Activated CD4-positive, alpha-beta T cell treated with anti-CD3 and anti-CD28 coated beads for 24 hours (primary cell): Measurements from ENCODE around the gene CASZ1.

ENCODE experiments used
- DNase-seq, 2 donors: peaks; one replicate each; pipeline ENCODE4 v3.0.0-alpha.2; 2020; ENCODE audit warnings: low read depth in 2 of 2

CASZ1 gene

GRCh38 chr1:10624256-10625050 is 172.0 kb downstream of the CASZ1 start:
- no peak for DNase-seq

DNA sequence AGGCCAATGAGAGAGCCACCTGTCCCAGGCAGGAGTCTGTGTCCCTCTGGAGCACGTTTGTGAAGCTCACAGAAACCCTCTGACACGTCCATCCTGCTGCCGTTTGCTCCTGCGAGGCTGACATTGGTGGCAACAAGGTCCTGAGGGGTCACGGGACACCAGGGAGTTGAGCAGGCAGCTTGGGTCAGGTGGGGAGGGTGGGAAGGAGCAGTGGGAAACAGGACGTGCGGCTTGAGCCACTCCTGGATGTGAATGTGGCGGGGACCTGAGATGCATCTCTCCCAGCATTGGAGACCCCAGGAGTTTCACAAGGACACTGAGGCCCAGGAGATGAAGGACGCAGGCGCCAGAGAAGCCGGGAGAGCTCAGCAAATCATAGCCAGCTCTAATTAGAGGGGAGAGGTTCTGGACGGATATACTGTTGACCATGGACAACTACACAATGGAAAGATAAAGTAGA is 172.7 kb downstream of the CASZ1 start:
- no peak for DNase-seq

- no peak for DNase-seq
Observed at GRCh38 chr1:10622910-10623685, 173.3 kb downstream of the CASZ1 start.

DNA sequence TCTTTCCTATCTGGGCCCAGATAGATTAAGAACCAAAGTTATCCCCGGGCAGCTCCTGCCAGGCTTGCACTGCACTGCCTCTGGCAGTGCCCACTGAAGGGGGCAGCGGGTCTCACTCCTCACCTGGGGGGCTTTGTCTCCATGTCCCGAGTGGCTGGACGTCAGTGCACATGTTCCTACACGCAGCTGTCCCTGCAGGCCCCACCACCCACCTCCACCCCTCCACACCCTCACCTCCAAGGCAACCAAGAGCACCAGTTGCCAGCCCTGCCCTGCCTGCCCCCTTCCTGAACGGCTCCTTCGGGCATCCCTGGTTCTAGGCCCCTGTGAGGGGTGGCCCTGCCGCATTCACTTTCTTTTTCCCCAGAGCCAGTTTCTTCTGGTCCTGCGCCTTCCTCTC is 174.5 kb downstream of the CASZ1 start:
- no peak for DNase-seq

GRCh38 chr1:10620776-10621175 is 175.7 kb downstream of the CASZ1 start:
- DNase-seq: no peak

DNA sequence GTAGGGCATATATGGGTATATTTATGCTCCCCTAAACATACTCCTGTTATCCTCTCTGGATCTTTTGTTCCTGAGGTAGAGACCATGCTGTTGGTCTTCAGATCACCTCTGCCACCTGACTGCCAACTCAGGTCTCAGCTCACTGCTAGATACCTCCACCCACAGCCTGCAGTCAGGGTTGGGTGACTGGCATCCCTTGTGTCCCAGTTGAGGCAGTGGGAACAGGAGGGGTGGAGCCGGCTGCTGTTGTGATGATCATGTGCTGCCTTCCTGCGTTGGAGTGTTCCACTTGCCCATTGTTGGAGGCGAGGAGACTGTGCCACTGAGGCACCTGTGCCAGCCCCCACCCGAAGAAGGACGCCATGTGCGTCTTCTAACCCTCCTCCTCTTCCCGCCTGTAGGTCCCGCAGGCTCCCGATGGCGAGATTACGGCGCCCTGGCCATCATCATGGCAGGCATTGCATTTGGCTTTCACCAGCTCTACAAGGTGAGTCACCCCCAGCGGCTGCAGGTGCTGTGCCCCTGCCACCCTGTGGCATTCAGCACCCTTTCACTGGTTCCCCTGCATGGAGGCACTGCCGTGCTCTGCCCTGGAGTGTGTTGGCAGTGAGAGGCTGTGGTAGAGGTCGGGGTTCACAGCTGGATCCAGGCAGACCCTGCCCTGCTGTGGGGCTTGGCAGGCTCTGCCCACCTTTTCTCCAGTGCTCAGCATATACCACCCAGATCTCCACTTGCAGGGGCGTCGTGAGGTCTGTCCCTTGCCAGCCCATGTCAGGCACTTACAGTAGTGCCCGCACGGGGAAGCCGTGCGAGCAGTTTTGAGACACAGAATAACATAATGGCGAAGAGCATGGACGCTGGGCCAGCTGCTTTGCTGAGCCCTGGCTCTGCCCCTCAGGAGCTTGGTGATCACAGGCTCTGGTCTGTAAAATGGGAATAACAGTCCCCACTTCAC is 178.2 kb downstream of the CASZ1 start:
- no peak for DNase-seq

DNA sequence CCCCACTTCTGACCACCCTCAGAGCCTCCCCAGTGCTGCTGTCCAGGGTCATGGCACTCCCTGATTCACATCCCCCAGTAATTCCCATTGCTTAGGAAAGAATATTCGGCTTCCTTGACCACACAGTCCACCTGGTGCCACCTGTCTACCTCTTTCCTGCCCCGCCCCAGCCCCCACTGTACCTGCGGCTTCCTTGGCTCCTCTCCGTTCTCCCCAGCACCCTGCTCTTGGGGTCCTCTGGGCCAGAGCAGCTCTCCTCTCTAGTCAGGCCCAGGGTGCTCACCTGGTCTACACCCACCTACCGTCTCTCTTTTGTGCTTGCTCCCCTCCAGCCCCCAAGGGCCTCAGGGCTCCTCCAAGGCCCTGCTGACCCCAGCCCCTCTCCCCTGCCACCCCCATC is 179.1 kb downstream of the CASZ1 start:
- no peak for DNase-seq

DNA sequence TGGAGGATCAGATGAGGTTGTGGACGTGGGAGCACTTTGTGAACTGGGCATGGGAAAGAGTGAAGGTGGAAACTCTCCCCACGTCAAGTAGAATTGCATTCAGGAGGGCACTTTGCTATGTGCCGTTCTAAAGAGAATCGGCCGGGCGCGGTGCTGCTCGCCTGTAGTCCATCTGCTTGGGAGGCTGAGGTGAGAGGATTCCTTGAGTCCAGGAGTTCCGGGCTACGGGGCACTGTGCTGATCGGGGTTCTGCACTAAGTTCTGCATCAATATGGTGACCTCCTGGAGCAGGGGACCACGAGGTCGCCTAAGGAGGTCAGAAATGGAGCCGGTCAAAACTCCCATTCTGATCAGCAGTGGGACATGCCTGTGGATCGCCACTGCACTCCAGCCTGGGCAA is 179.8 kb downstream of the CASZ1 start:
- DNase-seq: no peak

- DNase-seq: no peak
Observed at GRCh38 chr1:10615932-10616671, 180.3 kb downstream of the CASZ1 start.

DNA sequence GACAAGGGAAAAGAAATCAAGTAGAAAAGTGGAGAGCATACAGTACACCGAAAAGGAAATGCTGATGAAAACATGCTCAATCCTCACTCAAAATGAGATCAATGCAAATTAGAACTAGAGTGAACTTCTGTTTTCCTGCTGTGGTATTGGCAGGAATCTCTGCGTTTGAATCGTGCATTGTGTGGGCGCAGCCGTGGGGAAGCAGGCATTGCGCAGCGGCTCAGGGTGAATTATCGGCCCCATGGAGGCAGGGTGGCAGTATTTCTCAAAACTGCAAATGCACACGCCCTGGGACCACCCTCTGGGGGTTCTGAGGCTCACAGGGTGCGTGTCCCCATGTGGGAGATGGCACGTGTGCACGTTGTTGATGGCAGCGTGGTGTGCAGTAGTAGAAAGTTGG is 181.1 kb downstream of the CASZ1 start:
- DNase-seq: no peak

DNA sequence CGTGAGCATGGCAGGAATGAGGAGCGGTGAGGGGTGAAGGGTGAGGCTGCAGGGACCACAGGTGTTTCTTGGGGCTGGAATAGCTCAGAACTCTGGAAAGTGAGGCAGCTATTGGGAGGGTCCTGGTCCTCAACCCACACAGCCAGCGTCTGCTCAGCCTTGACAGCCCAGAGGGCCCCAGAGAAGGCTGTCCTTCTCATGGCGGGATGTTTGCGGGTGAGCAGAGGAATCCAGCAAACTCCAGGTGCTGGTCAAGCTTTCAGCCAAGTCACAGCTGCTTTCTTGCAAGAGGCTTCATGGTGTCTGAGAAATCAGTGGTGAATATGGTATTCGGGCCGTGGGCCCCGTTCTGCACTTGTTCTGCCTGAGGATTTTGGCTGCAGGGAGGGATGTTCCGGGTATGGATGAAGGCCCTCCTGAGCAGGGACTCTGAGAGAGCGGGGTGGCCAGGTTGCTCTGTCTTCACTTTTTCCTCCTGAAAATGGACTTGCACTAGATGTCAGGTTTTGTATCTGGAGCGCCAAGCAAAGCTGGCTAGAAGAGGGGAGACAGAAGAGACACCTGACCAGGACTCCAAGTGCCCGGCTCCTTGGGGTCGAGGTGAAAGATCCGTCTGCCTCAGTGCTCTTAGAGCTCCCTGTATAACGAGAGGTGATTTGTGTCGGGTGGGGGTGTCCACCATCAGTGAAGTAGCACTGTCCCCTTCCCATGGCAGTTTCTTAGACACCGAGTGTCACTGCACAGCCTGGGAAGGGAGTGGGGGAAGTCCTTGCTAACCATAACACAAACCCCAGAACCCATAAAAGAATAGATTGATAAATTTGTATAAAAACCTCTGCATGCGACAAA is 181.8 kb downstream of the CASZ1 start:
- DNase-seq: no peak

DNA sequence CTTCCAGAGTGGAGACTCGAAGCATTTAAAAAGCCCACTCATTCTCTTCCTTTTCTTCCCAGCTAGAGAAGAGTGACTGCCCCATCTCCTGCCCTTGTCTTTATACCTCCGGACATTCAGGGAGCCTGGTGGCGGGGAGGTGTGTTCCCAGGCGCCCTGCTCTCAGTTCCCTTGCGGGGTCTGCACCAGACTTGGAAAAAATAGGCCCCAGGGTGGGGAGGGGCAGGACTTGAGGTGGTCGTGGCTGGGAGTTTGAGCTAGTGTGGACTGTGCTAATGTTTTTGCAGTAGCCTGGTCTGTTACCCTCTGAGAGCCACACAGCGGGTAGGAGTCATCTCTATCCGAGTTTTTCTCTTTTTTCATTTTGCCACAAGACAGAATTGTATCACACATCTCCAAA is 182.6 kb downstream of the CASZ1 start:
- no peak for DNase-seq

DNA sequence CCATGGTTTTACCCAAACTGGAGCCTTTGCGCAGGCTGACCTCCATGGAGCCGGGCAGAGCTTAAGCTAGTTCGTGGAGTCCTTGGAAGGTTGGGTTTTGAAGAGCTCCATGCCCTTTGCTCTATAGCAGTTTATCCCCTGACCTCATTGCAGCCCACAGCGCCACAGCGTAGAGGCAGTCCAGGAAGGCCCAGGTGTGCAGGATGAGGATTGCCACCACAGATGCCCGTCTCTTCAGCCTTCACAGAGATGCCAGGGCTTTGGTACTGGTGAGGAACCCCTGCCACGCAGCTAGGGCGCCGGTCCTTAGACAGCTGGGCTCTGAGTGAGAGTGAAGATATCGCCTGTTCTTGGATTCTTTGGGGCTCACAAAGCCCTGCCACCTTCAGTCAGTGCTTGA is 183.1 kb downstream of the CASZ1 start:
- no peak for DNase-seq

DNA sequence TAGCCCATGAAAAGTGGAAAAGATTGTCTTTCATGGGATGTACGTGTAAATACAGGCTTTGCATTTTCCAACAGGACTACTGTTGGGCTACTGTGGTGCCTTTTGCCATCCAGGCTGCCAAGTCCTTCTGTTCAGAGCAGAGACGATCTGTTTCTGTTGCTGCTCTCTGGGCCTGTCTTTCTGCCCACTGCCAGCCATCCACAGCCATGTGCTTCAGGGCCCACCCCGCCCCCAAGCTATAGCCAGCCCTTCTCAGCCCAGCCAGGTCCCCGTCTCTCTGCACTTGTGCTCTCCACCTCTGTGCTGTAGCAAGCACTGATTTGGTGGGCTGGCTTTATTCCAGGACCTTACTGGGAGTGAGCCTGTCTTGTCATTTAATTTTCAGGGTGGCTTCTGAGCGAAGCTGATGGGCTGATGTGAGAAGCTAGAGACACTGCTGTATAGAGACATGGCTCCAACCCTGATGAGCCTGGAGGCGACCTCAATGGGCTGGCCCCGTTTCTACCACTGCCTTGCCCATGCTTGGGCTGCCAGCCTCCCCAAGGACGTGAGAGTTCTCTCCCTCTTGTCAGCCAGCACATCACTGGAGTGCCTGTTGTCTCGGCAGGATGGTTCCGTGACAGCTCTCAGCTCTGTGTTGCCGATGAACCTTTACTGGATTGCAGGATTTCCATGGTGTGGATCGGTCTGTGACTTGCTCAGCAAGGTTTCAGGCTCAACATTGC is 183.8 kb downstream of the CASZ1 start:
- DNase-seq: no peak

DNA sequence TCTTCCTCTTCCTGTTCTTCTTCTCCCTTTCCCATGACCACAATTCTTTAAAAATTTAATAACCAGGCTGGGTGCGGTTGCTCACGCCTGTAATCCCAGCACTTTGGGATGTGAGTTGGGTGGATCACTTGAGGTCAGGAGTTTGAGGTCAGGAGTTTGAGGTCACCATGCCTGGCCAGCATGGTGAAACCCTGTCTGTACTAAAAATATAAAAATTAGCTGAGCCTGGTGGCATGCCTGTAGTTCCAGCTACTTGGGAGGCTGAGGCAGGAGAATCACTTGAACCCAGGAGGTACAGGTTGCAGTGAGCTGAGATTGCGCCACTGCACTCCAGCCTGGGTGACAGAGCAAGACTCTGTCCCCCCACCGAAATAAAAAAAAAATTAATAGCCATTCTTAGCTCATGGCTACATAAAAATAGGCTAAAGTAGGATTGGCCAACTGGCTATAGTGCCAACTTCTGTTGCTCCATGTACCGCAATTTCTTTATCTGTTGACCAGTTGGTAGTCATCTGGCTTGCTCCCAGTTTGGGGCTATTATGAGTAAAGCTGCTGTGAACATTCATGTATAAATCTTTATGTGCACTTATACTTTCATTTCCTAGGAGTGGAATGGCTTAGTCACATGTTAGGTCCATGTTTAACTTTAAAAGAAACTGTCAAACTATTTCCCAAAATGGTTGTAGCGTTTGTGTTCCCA is 185.4 kb downstream of the CASZ1 start:
- no peak for DNase-seq

GRCh38 chr1:10608690-10609089 is 187.8 kb downstream of the CASZ1 start:
- DNase-seq: no peak

- no peak for DNase-seq
Observed at GRCh38 chr1:10607228-10607627, 189.2 kb downstream of the CASZ1 start.

GRCh38 chr1:10606064-10606463 is 190.4 kb downstream of the CASZ1 start:
- DNase-seq: no peak

- DNase-seq: no peak
Observed at GRCh38 chr1:10604966-10605365, 191.5 kb downstream of the CASZ1 start.
